H9 (cell line): ENCODE data around the gene TAF3. TPM values are rescaled to one million over a fixed set of nuclear protein-coding genes. Genes with fewer than 3 reads are reported as not detected.

Source experiments
- DNase-seq: peaks from one replicate; pipeline ENCODE4 v3.0.0-alpha.2; 2017
- H2AFZ ChIP-seq: one replicate; pipeline ENCODE4 v1.6.1; 2013; ENCODE audit warnings: mild to moderate bottlenecking, low read length, control low read depth, moderate library complexity
- H2AK5ac ChIP-seq: 2 replicates; pipeline ENCODE4 v1.6.1; 2013; ENCODE audit warnings: low read length, control low read depth, mixed read lengths; ENCODE audit not compliant: insufficient read length
- H2BK120ac ChIP-seq: one replicate; pipeline ENCODE4 v1.6.1; 2013; ENCODE audit warnings: low read depth, mild to moderate bottlenecking, low read length, control low read depth, inconsistent platforms; ENCODE audit not compliant: poor library complexity, severe bottlenecking
- H2BK12ac ChIP-seq: 2 replicates; pipeline ENCODE4 v1.6.1; 2013; ENCODE audit warnings: low read length, control low read depth, mixed read lengths, low read depth; ENCODE audit not compliant: insufficient read length
- H2BK15ac ChIP-seq: 2 replicates; pipeline ENCODE4 v1.6.1; 2013; ENCODE audit warnings: low read depth, low read length, control low read depth
- H2BK20ac ChIP-seq: one replicate; pipeline ENCODE4 v1.6.1; 2013; ENCODE audit warnings: low read depth, mild to moderate bottlenecking, low read length, control low read depth, inconsistent platforms; ENCODE audit not compliant: poor library complexity, severe bottlenecking
- H2BK5ac ChIP-seq: 2 replicates; pipeline ENCODE4 v1.6.1; 2013; ENCODE audit warnings: low read length, control low read depth, mixed read lengths; ENCODE audit not compliant: insufficient read length
- H3K14ac ChIP-seq: 2 replicates; pipeline ENCODE4 v1.6.1; 2013; ENCODE audit warnings: low read length, control low read depth; ENCODE audit not compliant: insufficient read depth
- H3K18ac ChIP-seq: 2 replicates; pipeline ENCODE4 v1.6.1; 2013; ENCODE audit warnings: low read depth, mild to moderate bottlenecking, mixed read lengths, low read length, control low read depth; ENCODE audit not compliant: insufficient read length
- H3K23ac ChIP-seq: 2 replicates; pipeline ENCODE4 v1.6.1; 2013; ENCODE audit warnings: low read length, control low read depth, mixed read lengths, low read depth; ENCODE audit not compliant: insufficient read length
- H3K23me2 ChIP-seq: 2 replicates; pipeline ENCODE4 v1.6.1; 2013; ENCODE audit warnings: low read depth, mild to moderate bottlenecking, mixed read lengths, low read length, control low read depth; ENCODE audit not compliant: insufficient read length, poor library complexity, severe bottlenecking
- H3K27ac ChIP-seq: 2 replicates; pipeline ENCODE4 v1.5.1; 2013; ENCODE audit warnings: low read length, control low read depth, mixed read lengths, low read depth; ENCODE audit not compliant: insufficient read length
- H3K27me3 ChIP-seq: 2 replicates; pipeline ENCODE4 v1.6.1; 2013; ENCODE audit warnings: low read length, control low read depth, inconsistent platforms; ENCODE audit not compliant: insufficient read depth
- H3K4ac ChIP-seq: 2 replicates; pipeline ENCODE4 v1.6.1; 2013; ENCODE audit warnings: low read depth, mild to moderate bottlenecking, control low read depth, inconsistent platforms, low read length, moderate library complexity
- H3K4me1 ChIP-seq: 2 replicates; pipeline ENCODE4 v1.6.1; 2013; ENCODE audit warnings: low read length, control low read depth, inconsistent platforms; ENCODE audit not compliant: insufficient read depth
- H3K4me2 ChIP-seq: 2 replicates; pipeline ENCODE4 v1.6.1; 2013; ENCODE audit warnings: low read length, control low read depth, mixed read lengths; ENCODE audit not compliant: insufficient read length, insufficient read depth
- H3K56ac ChIP-seq: 2 replicates; pipeline ENCODE4 v1.6.1; 2013; ENCODE audit warnings: low read depth, mild to moderate bottlenecking, mixed read lengths, low read length, control low read depth; ENCODE audit not compliant: insufficient read length
- H3K79me1 ChIP-seq: 2 replicates; pipeline ENCODE4 v1.6.1; 2013; ENCODE audit warnings: low read depth, mild to moderate bottlenecking, moderate library complexity, low read length, control low read depth, inconsistent platforms; ENCODE audit not compliant: insufficient read depth, poor library complexity, severe bottlenecking
- H3K79me2 ChIP-seq: 2 replicates; pipeline ENCODE4 v1.6.1; 2013; ENCODE audit warnings: low read length, control low read depth, inconsistent platforms; ENCODE audit not compliant: insufficient read depth
- H3K9ac ChIP-seq: 2 replicates; pipeline ENCODE4 v1.6.1; 2013; ENCODE audit warnings: low read length, control low read depth, mixed read lengths; ENCODE audit not compliant: insufficient read length; ENCODE audit errors: extremely low read depth
- H3K9me3 ChIP-seq: one replicate; pipeline ENCODE4 v1.6.1; 2013; ENCODE audit warnings: low read depth, low read length, inconsistent platforms; ENCODE audit not compliant: control insufficient read depth
- H3T11ph ChIP-seq: one replicate; pipeline ENCODE4 v1.6.1; 2013; ENCODE audit warnings: mild to moderate bottlenecking, low read length, control low read depth, inconsistent platforms
- H4K20me1 ChIP-seq: one replicate; pipeline ENCODE4 v1.6.1; 2013; ENCODE audit not compliant: control insufficient read depth, insufficient read length, insufficient read depth
- H4K5ac ChIP-seq: 2 replicates; pipeline ENCODE4 v1.6.1; 2013; ENCODE audit warnings: low read depth, mild to moderate bottlenecking, mixed read lengths, low read length, control low read depth; ENCODE audit not compliant: insufficient read length
- H4K8ac ChIP-seq: replicated peaks from 2 replicates; pipeline ENCODE4 v1.6.1; 2013; ENCODE audit warnings: low read length, control low read depth, mixed read lengths, low read depth; ENCODE audit not compliant: insufficient read length
- H4K91ac ChIP-seq: 2 replicates; pipeline ENCODE4 v1.6.1; 2013; ENCODE audit warnings: low read depth, mild to moderate bottlenecking, moderate library complexity, mixed read lengths, low read length, control low read depth; ENCODE audit not compliant: insufficient read length
- H3K27ac Mint-ChIP-seq, 3 experiments: 2 replicates in 2 of 3; 3 replicates in 1 of 3; pipeline ENCODE4 v1.8.0; 2020 to 2021; ENCODE audit warnings: mixed read lengths in 3 of 3, mild to moderate bottlenecking in 1 of 3, moderate library complexity in 1 of 3
- H3K27me3 Mint-ChIP-seq: 2 replicates; pipeline ENCODE4 v1.8.0; 2021; ENCODE audit warnings: low read depth, mild to moderate bottlenecking, moderate library complexity, mixed read lengths
- H3K36me3 Mint-ChIP-seq, 3 experiments: 2 replicates in 2 of 3; 3 replicates in 1 of 3; pipeline ENCODE4 v1.8.0; 2020 to 2021; ENCODE audit warnings: low read depth in 3 of 3, mixed read lengths in 3 of 3; ENCODE audit not compliant: insufficient read depth in 1 of 3
- H3K4me1 Mint-ChIP-seq, 2 experiments: 2 replicates each; pipeline ENCODE4 v1.8.0; 2020; ENCODE audit warnings: mixed read lengths in 2 of 2
- H3K4me3 Mint-ChIP-seq, 2 experiments: 2 replicates in 1 of 2; 3 replicates in 1 of 2; pipeline ENCODE4 v1.8.0; 2020 to 2021; ENCODE audit warnings: mild to moderate bottlenecking in 2 of 2, mixed read lengths in 2 of 2, moderate library complexity in 1 of 2
- H3K9me3 Mint-ChIP-seq, 2 experiments: 2 replicates in 1 of 2; 3 replicates in 1 of 2; pipeline ENCODE4 v1.8.0; 2020; ENCODE audit warnings: mild to moderate bottlenecking in 2 of 2, mixed read lengths in 2 of 2, moderate library complexity in 1 of 2
- WGBS: extraction: QIAGEN DNeasy Blood & Tissue Kit; methylation state at CpG from one replicate; pipeline ENCODE4 v1.1.7; 2013; ENCODE audit warnings: missing lambda C conversion rate, low lambda C conversion rate, mixed read lengths; ENCODE audit not compliant: insufficient read length; ENCODE audit errors: extremely low coverage; 5-methylcytosine and 5-hydroxymethylcytosine counted together
- total RNA-seq: library from RNA; stranded (reverse); gene quantifications from 2 replicates; pipeline ENCODE4 v1.2.1, GENCODE V29; 2021
- TF ChIP-seq, protein P1 (sequence below): fragments of 200-600 bp; sonication (generic); conservative IDR thresholded peaks from 3 replicates; pipeline ENCODE4 v1.8.0; 2021; ENCODE audit warnings: antibody characterized with exemption, mild to moderate bottlenecking

The TAF3 gene
- total RNA-seq, 1 experiment from 2014 or later = 10.2 TPM

DNA sequence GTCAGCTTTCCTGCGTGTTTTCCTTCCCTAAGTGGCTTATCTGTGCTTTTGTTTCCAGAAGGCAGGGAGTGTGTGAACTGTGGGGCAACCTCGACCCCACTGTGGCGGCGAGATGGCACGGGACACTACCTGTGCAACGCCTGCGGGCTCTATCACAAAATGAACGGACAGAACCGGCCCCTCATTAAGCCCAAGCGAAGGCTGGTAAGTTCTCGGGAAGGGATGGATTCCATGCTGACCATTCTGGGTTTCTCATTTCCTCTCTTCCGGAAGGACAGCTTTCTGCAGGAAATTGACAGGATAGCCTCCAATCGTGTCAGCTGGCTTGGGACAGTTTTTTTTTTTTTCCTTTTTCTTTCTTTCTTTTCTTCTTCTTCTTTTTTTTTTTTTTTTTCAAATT lies 245.6 kb downstream of the TAF3 start:
- Histone ChIP-seq H3T11ph (no peak overlapping the region), H2BK5ac (no peak overlapping the region), H4K20me1 (no peaks in the 10 kb centered on the region), H3K9ac (no peak overlapping the region), H2BK120ac (no peak overlapping the region), H4K8ac (no peak overlapping the region), H4K91ac (no peak overlapping the region), H2BK15ac (no peak overlapping the region), H3K27ac (no peak overlapping the region), H3K4me2 (peak overlapping the region; percentile 84), H2AFZ (no peak overlapping the region), H3K23me2 (peaks cover 18% of the 10 kb centered on the region), H3K4ac (no peak overlapping the region), H3K23ac (no peak overlapping the region), H3K27me3 (peaks cover 45% of the 10 kb centered on the region), H3K18ac (no peak overlapping the region), H3K56ac (no peak overlapping the region), H3K4me1 (peaks cover 10% of the 10 kb centered on the region; the same call in 1 of the 2 replicates), H3K9me3 (no peaks in the 10 kb centered on the region), H3K79me2 (no peaks in the 10 kb centered on the region), H2BK20ac (no peak overlapping the region), H2BK12ac (no peak overlapping the region), H4K5ac (no peak overlapping the region), H3K79me1 (no peaks in the 10 kb centered on the region), H2AK5ac (no peak overlapping the region), H3K14ac (no peak overlapping the region; the same call in 1 of the 2 replicates)
- Mint-ChIP-seq H3K4me1 (peaks cover 66 to 70% of the 10 kb centered on the region in 2 experiments), H3K27ac (0 out of 7 replicates have a peak overlapping the region, but pooled peaks of 1 of the 3 experiments have one; percentile 25), H3K9me3 (no peaks in the 10 kb centered on the region; a peak in 1 of 5 replicates), H3K4me3 (peak overlapping the region; percentile 45 to 74), H3K36me3 (no peaks in the 10 kb centered on the region; a peak in 2 of 7 replicates), H3K27me3 (peaks cover 89% of the 10 kb centered on the region)
- WGBS = no CpG with 5 or more reads among the region's 13 CpGs
- peak; percentile 29 for DNase-seq
- TF ChIP-seq, protein P1, sequence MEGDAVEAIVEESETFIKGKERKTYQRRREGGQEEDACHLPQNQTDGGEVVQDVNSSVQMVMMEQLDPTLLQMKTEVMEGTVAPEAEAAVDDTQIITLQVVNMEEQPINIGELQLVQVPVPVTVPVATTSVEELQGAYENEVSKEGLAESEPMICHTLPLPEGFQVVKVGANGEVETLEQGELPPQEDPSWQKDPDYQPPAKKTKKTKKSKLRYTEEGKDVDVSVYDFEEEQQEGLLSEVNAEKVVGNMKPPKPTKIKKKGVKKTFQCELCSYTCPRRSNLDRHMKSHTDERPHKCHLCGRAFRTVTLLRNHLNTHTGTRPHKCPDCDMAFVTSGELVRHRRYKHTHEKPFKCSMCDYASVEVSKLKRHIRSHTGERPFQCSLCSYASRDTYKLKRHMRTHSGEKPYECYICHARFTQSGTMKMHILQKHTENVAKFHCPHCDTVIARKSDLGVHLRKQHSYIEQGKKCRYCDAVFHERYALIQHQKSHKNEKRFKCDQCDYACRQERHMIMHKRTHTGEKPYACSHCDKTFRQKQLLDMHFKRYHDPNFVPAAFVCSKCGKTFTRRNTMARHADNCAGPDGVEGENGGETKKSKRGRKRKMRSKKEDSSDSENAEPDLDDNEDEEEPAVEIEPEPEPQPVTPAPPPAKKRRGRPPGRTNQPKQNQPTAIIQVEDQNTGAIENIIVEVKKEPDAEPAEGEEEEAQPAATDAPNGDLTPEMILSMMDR = no peak
